ENCODE measurements around the gene TRIP11.

DNA sequence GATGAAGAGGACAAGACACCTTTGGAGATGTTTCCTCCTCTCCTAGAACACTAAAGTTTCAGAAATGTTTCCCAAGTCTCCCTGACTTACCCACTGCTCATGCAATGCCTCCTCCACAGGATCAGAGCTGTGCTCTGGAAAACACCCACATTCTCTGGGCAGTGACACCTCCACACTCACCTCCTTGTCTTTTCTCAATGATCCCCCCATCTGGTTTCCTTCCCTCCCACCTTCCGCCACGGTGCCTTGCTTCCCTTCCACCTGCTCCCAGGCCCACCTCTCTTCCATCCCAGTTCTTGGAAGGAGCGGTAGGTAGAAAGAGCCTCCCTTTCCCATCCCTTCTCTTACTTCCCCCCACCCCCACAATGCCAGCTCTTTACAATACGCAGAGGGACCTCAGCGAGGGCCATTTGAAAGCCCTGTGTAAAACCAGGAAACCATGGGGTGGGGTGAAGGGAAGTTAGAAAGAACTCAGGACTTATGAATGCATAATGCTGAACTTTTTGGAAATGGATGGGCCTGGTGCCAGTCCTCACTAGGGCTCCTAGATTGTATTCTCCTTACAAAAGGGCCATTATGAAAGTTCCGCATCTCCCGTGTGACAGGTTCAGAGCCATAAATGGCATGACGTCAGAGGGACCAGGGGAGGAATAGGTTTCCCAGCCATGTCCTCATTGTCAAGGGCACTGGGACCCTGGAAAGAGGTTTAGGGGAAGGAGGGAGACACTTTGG is 105.1 kb downstream of the TRIP11 start:
- TF ChIP-seq, protein P1, sequence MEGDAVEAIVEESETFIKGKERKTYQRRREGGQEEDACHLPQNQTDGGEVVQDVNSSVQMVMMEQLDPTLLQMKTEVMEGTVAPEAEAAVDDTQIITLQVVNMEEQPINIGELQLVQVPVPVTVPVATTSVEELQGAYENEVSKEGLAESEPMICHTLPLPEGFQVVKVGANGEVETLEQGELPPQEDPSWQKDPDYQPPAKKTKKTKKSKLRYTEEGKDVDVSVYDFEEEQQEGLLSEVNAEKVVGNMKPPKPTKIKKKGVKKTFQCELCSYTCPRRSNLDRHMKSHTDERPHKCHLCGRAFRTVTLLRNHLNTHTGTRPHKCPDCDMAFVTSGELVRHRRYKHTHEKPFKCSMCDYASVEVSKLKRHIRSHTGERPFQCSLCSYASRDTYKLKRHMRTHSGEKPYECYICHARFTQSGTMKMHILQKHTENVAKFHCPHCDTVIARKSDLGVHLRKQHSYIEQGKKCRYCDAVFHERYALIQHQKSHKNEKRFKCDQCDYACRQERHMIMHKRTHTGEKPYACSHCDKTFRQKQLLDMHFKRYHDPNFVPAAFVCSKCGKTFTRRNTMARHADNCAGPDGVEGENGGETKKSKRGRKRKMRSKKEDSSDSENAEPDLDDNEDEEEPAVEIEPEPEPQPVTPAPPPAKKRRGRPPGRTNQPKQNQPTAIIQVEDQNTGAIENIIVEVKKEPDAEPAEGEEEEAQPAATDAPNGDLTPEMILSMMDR (IDR thresholded peaks at IDR 0.05; ENCODE audit: low read depth, low read length): no peak
- TF ChIP-seq, protein P2, sequence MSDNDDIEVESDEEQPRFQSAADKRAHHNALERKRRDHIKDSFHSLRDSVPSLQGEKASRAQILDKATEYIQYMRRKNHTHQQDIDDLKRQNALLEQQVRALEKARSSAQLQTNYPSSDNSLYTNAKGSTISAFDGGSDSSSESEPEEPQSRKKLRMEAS (IDR thresholded peaks at IDR 0.05; ENCODE audit: low read depth, low read length): no peak
- no peak for TF ChIP-seq POLR2A (IDR thresholded peaks at IDR 0.05; ENCODE audit: extremely low read depth, insufficient read length)
